IMR-90 (cell line): ENCODE measurements around the gene AXIN1. TPM values are rescaled to one million over a fixed set of nuclear protein-coding genes. Genes with fewer than 3 reads are reported as not detected.

Experiments used
- ATAC-seq: fragments of 200-7000 bp; cut with Tn5 transposase; 2 replicates; pipeline ENCODE4 v1.9.1; 2020; ENCODE audit warnings: low read depth, mild to moderate bottlenecking, moderate library complexity
- BruUV-seq: library from RNA; stranded (reverse); fragments of 400-500 nt; replicated peaks from 2 replicates; lab custom pipeline; 2021; lab: Mats Ljungman, UMichigan
- CTCF ChIA-PET: fragments of 300-600 bp; formaldehyde crosslinking; extraction: SDS; loops from one replicate; lab custom pipeline; 2021; ENCODE audit warnings: antibody characterized with exemption; lab: Yijun Ruan, JAX
- POLR2A ChIA-PET: fragments of 300-600 bp; sonication (Branson Sonifier 250); formaldehyde crosslinking; loops from one replicate; lab custom pipeline; 2022; ENCODE audit warnings: antibody characterized with exemption; ENCODE audit not compliant: unreplicated experiment; lab: Charles Lee
- DNase-seq: peaks from one replicate; pipeline ENCODE4 v3.0.0; 2013
- H2AFZ ChIP-seq: replicated peaks from 2 replicates; pipeline ENCODE3; 2013; ENCODE audit warnings: low read length, mild to moderate bottlenecking; ENCODE audit not compliant: poor library complexity
- H2AK5ac ChIP-seq: 2 replicates; pipeline ENCODE4 v1.6.1; 2013; ENCODE audit warnings: low read depth, low read length, inconsistent platforms
- H2AK9ac ChIP-seq: replicated peaks from 2 replicates; pipeline ENCODE3; 2013; ENCODE audit warnings: mild to moderate bottlenecking, low read depth, low read length, moderate library complexity; ENCODE audit not compliant: poor library complexity
- H2BK120ac ChIP-seq: 2 replicates; pipeline ENCODE4 v1.6.1; 2013; ENCODE audit warnings: low read depth, low read length, inconsistent platforms
- H2BK15ac ChIP-seq: 3 replicates; pipeline ENCODE4 v1.6.1; 2013; ENCODE audit warnings: low read depth, low read length, inconsistent platforms
- H2BK20ac ChIP-seq: 2 replicates; pipeline ENCODE4 v1.6.1; 2013; ENCODE audit warnings: low read depth, mild to moderate bottlenecking, inconsistent platforms, low read length, moderate library complexity
- H2BK5ac ChIP-seq: 2 replicates; pipeline ENCODE4 v1.6.1; 2013; ENCODE audit warnings: mild to moderate bottlenecking, low read depth, low read length, inconsistent platforms; ENCODE audit not compliant: poor library complexity, severe bottlenecking
- H3K14ac ChIP-seq: replicated peaks from 2 replicates; pipeline ENCODE4 v1.6.1; 2013; ENCODE audit warnings: low read depth, low read length, inconsistent platforms
- H3K18ac ChIP-seq: 2 replicates; pipeline ENCODE4 v1.6.1; 2013; ENCODE audit warnings: low read depth, low read length, control low read depth
- H3K23ac ChIP-seq: 2 replicates; pipeline ENCODE4 v1.6.1; 2013; ENCODE audit warnings: low read depth, low read length, inconsistent platforms
- H3K27ac ChIP-seq: 2 replicates; pipeline ENCODE4 v1.5.1; 2013; ENCODE audit warnings: mild to moderate bottlenecking, control low read depth, low read length; ENCODE audit not compliant: insufficient read depth
- H3K27me3 ChIP-seq: 2 replicates; pipeline ENCODE4 v1.6.1; 2013; ENCODE audit warnings: low read length; ENCODE audit not compliant: control insufficient read depth, insufficient read depth
- H3K36me3 ChIP-seq: 2 replicates; pipeline ENCODE4 v1.6.1; 2013; ENCODE audit warnings: low read length, mixed read lengths; ENCODE audit not compliant: control insufficient read depth, insufficient read depth
- H3K4ac ChIP-seq: 2 replicates; pipeline ENCODE4 v1.6.1; 2013; ENCODE audit warnings: low read depth, low read length, inconsistent platforms
- H3K4me1 ChIP-seq: 2 replicates; pipeline ENCODE4 v1.6.1; 2013; ENCODE audit warnings: low read length, mixed read lengths; ENCODE audit not compliant: control insufficient read depth, insufficient read depth
- H3K4me2 ChIP-seq: 2 replicates; pipeline ENCODE4 v1.6.1; 2013; ENCODE audit warnings: low read depth, mild to moderate bottlenecking, control low read depth, low read length, moderate library complexity
- H3K4me3 ChIP-seq: 2 replicates; pipeline ENCODE4 v1.5.1; 2013; ENCODE audit warnings: low read depth, mild to moderate bottlenecking, control low read depth, low read length, moderate library complexity; ENCODE audit not compliant: insufficient read depth
- H3K56ac ChIP-seq: 2 replicates; pipeline ENCODE4 v1.6.1; 2013; ENCODE audit warnings: low read length, inconsistent platforms; ENCODE audit not compliant: insufficient read depth; ENCODE audit errors: extremely low read depth
- H3K79me1 ChIP-seq, 2 experiments: 2 replicates each; pipeline ENCODE4 v1.6.1; 2013; ENCODE audit warnings: low read length in 2 of 2, inconsistent platforms in 1 of 2, low read depth in 1 of 2
- H3K9ac ChIP-seq: 2 replicates; pipeline ENCODE4 v1.6.1; 2013; ENCODE audit warnings: low read depth, low read length, control low read depth
- H3K9me1 ChIP-seq: 2 replicates; pipeline ENCODE4 v1.6.1; 2013; ENCODE audit warnings: low read length, inconsistent platforms; ENCODE audit not compliant: insufficient read depth
- H3K9me3 ChIP-seq: 2 replicates; pipeline ENCODE4 v1.6.1; 2013; ENCODE audit warnings: low read length; ENCODE audit not compliant: control insufficient read depth, insufficient read depth
- H4K20me1 ChIP-seq: 2 replicates; pipeline ENCODE4 v1.6.1; 2013; ENCODE audit warnings: low read length, inconsistent platforms; ENCODE audit not compliant: insufficient read depth
- H4K5ac ChIP-seq: 2 replicates; pipeline ENCODE4 v1.6.1; 2013; ENCODE audit warnings: mild to moderate bottlenecking, low read depth, low read length, control low read depth
- H4K8ac ChIP-seq, 2 experiments: 2 replicates each; pipeline ENCODE4 v1.6.1; 2013; ENCODE audit warnings: low read depth in 2 of 2, low read length in 2 of 2, control low read depth in 1 of 2, inconsistent platforms in 1 of 2
- H4K91ac ChIP-seq: 2 replicates; pipeline ENCODE4 v1.6.1; 2013; ENCODE audit warnings: low read depth, low read length, inconsistent platforms; ENCODE audit not compliant: insufficient read depth
- BHLHE40 ChIP-seq: fragments of 150-350 bp; IDR thresholded peaks from 2 replicates; pipeline ENCODE4 v1.6.1; 2016; ENCODE audit warnings: mild to moderate bottlenecking, low read depth, low read length
- CEBPB ChIP-seq: IDR thresholded peaks from 2 replicates; pipeline ENCODE4 v1.6.1; 2012; ENCODE audit warnings: low read depth, low read length, improper control_type of control experiment
- CHD1 ChIP-seq: IDR thresholded peaks from 2 replicates; pipeline ENCODE4 v1.6.1; 2012; ENCODE audit warnings: low read depth, low read length, improper control_type of control experiment
- FOS ChIP-seq: fragments of 150-350 bp; IDR thresholded peaks from 2 replicates; pipeline ENCODE4 v1.6.1; 2016; ENCODE audit warnings: low read depth, low read length
- MAFK ChIP-seq: IDR thresholded peaks from 2 replicates; pipeline ENCODE4 v1.6.1; 2012; ENCODE audit warnings: low read depth, low read length, improper control_type of control experiment
- MAZ ChIP-seq: IDR thresholded peaks from 2 replicates; pipeline ENCODE4 v1.6.1; 2012; ENCODE audit warnings: low read depth, mild to moderate bottlenecking, low read length, improper control_type of control experiment, moderate library complexity, borderline replicate concordance
- MXI1 ChIP-seq: IDR thresholded peaks from 2 replicates; pipeline ENCODE4 v1.6.1; 2012; ENCODE audit warnings: low read depth, mild to moderate bottlenecking, low read length, moderate library complexity, borderline replicate concordance
- NFE2L2 ChIP-seq: fragments of 150-350 bp; IDR thresholded peaks from 2 replicates; pipeline ENCODE4 v1.6.1; 2016; ENCODE audit warnings: low read depth, mild to moderate bottlenecking, low read length
- POLR2A ChIP-seq: IDR thresholded peaks from 2 replicates; pipeline ENCODE4 v1.6.1; 2012; ENCODE audit warnings: mild to moderate bottlenecking, low read depth, low read length
- RAD21 ChIP-seq: IDR thresholded peaks from 2 replicates; pipeline ENCODE4 v1.6.1; 2012; ENCODE audit warnings: low read length, improper control_type of control experiment
- RCOR1 ChIP-seq: IDR thresholded peaks from 2 replicates; pipeline ENCODE4 v1.6.1; 2012; ENCODE audit warnings: mild to moderate bottlenecking, low read length, improper control_type of control experiment; ENCODE audit not compliant: insufficient replicate concordance
- RFX5 ChIP-seq: IDR thresholded peaks from 2 replicates; pipeline ENCODE4 v1.8.0; 2012; ENCODE audit warnings: low read depth, mild to moderate bottlenecking, low read length, moderate library complexity
- SMC3 ChIP-seq: fragments of 150-350 bp; IDR thresholded peaks from 2 replicates; pipeline ENCODE4 v1.6.1; 2016; ENCODE audit warnings: low read depth, mild to moderate bottlenecking, antibody characterized with exemption, low read length, moderate library complexity
- WGBS, 2 experiments: methylation state at CpG; one replicate each; pipeline versions ENCODE4 v1.1.5 to v1.1.7; 2013; ENCODE audit warnings: missing lambda C conversion rate in 2 of 2; ENCODE audit not compliant: insufficient read length in 1 of 2; ENCODE audit errors: extremely low coverage in 2 of 2; 5-methylcytosine and 5-hydroxymethylcytosine counted together
- dilution Hi-C: fragments of 300-500 bp; cut with HindIII; formaldehyde crosslinking; loops from one replicate; pipeline ENCODE4 v1.14.3; 2018; ENCODE audit warnings: low sequenced_read_pairs; ENCODE audit not compliant: unreplicated experiment
- in situ Hi-C: fragments of 300-500 bp; cut with MboI; formaldehyde crosslinking; loops from 3 replicates; pipeline ENCODE4 v1.14.3; 2019; ENCODE audit warnings: low sequenced_read_pairs, inconsistent platforms, mixed read lengths
- intact Hi-C: fragments of 100-400 bp; cut with micrococcal nuclease; formaldehyde crosslinking; loops from 2 replicates; pipeline ENCODE4 v1.10.0; 2022
- polyA plus RNA-seq, 3 experiments: library from polyadenylated mRNA; depleted of rRNA; stranded (reverse); fragments of >200 nt; gene quantifications; 2 replicates each; pipeline ENCODE4 v1.2.3, GENCODE V29; 2012; ENCODE audit warnings: low replicate concordance in 1 of 3
- total RNA-seq: library from RNA; depleted of rRNA; stranded (reverse); fragments of >200 nt; gene quantifications from 2 replicates; pipeline ENCODE4 v1.2.3, GENCODE V29; 2012
- TF ChIP-seq, protein P1 (sequence below): conservative IDR thresholded peaks from 2 replicates; pipeline ENCODE4 v1.5.1; 2012; ENCODE audit warnings: mild to moderate bottlenecking, low read depth, low read length, improper control_type of control experiment
- TF ChIP-seq, protein P2 (sequence below): fragments of 150-350 bp; IDR thresholded peaks from 2 replicates; pipeline ENCODE4 v1.6.1; 2016; ENCODE audit warnings: low read depth, mild to moderate bottlenecking, low read length, moderate library complexity, borderline replicate concordance
- TF ChIP-seq, protein P3 (sequence below): fragments of 150-350 bp; IDR thresholded peaks from 2 replicates; pipeline ENCODE4 v1.6.1; 2017; ENCODE audit warnings: mild to moderate bottlenecking, antibody characterized with exemption, low read length, low read depth

AXIN1 gene
- total and polyA plus RNA-seq, 2 of the 4 experiments (the other 2 are of a cell fraction) = 10.9 to 14.2 TPM

DNA sequence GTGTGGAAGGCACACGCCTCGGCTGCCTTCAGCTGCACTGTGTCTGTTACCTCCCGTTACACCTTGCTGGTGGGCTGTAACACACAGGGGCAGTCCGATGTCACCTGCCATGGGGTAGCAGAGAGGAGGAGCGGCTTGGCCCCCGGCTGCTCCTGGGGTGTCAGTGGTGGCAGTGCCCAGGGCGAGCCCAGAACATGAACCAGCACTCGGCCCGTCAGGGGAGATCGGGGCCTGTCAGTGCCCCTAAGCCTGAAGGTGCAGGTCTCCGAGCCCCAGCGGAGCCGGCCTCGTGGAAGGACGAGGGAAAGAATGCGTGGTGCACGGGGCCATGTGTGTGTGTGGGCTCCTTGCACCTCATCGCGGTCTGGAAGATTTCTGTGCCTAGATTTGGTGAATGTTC lies 92.2 kb downstream of the AXIN1 start:
- peaks cover 43% of the 10 kb centered on the region for H3K36me3 ChIP-seq
- H3K4ac ChIP-seq = no peak overlapping the region
- dilution Hi-C loops = no loop called here
- H3K9me3 ChIP-seq = no peaks in the 10 kb centered on the region
- no peak overlapping the region for H4K8ac ChIP-seq
- intact Hi-C loops = no loop called here
- H3K56ac ChIP-seq = no peak overlapping the region
- no peaks in the 10 kb centered on the region for H3K27me3 ChIP-seq
- H3K14ac ChIP-seq = no peak overlapping the region
- H2BK20ac ChIP-seq = no peak overlapping the region
- no peak for TF ChIP-seq RCOR1
- TF ChIP-seq BHLHE40 = no peak
- no peak for TF ChIP-seq MAZ
- no peak for TF ChIP-seq RFX5
- TF ChIP-seq RAD21 = no peak
- no peak for TF ChIP-seq NFE2L2
- TF ChIP-seq MAFK = no peak
- TF ChIP-seq FOS = no peak
- TF ChIP-seq POLR2A = no peak
- no peak for TF ChIP-seq CEBPB
- TF ChIP-seq, protein P1, sequence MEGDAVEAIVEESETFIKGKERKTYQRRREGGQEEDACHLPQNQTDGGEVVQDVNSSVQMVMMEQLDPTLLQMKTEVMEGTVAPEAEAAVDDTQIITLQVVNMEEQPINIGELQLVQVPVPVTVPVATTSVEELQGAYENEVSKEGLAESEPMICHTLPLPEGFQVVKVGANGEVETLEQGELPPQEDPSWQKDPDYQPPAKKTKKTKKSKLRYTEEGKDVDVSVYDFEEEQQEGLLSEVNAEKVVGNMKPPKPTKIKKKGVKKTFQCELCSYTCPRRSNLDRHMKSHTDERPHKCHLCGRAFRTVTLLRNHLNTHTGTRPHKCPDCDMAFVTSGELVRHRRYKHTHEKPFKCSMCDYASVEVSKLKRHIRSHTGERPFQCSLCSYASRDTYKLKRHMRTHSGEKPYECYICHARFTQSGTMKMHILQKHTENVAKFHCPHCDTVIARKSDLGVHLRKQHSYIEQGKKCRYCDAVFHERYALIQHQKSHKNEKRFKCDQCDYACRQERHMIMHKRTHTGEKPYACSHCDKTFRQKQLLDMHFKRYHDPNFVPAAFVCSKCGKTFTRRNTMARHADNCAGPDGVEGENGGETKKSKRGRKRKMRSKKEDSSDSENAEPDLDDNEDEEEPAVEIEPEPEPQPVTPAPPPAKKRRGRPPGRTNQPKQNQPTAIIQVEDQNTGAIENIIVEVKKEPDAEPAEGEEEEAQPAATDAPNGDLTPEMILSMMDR = no peak
- TF ChIP-seq, protein P2, sequence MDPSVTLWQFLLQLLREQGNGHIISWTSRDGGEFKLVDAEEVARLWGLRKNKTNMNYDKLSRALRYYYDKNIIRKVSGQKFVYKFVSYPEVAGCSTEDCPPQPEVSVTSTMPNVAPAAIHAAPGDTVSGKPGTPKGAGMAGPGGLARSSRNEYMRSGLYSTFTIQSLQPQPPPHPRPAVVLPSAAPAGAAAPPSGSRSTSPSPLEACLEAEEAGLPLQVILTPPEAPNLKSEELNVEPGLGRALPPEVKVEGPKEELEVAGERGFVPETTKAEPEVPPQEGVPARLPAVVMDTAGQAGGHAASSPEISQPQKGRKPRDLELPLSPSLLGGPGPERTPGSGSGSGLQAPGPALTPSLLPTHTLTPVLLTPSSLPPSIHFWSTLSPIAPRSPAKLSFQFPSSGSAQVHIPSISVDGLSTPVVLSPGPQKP = no peak
- TF ChIP-seq CHD1 = no peak
- TF ChIP-seq MXI1 = no peak
- TF ChIP-seq SMC3 = no peak
- TF ChIP-seq, protein P3, sequence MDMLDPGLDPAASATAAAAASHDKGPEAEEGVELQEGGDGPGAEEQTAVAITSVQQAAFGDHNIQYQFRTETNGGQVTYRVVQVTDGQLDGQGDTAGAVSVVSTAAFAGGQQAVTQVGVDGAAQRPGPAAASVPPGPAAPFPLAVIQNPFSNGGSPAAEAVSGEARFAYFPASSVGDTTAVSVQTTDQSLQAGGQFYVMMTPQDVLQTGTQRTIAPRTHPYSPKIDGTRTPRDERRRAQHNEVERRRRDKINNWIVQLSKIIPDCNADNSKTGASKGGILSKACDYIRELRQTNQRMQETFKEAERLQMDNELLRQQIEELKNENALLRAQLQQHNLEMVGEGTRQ = no peak
- in situ Hi-C loops = no loop called here
- H2AFZ ChIP-seq = no peak overlapping the region
- no peaks in the 10 kb centered on the region for H3K4me1 ChIP-seq
- no peaks in the 10 kb centered on the region for H4K20me1 ChIP-seq
- no peak overlapping the region for H4K5ac ChIP-seq
- peak overlapping the region; percentile 55 for H2AK9ac ChIP-seq
- H3K9me1 ChIP-seq = no peaks in the 10 kb centered on the region
- no peaks in the 10 kb centered on the region for H3K79me1 ChIP-seq
- H3K18ac ChIP-seq = no peak overlapping the region
- WGBS, 2 experiments = no CpG with 5 or more reads among the region's 19 CpGs
- no peak overlapping the region for H2BK5ac ChIP-seq
- H2BK15ac ChIP-seq = no peak overlapping the region
- POLR2A ChIA-PET = no interaction called here
- no peak overlapping the region for H3K4me3 ChIP-seq
- no peak overlapping the region for H3K9ac ChIP-seq
- no peak overlapping the region for H3K4me2 ChIP-seq
- no peak overlapping the region for H4K91ac ChIP-seq
- no peak overlapping the region for H2BK120ac ChIP-seq
- no TSS peak for BruUV-seq
- DNase-seq (no peak), ATAC-seq (no peak)
- H3K23ac ChIP-seq = no peak overlapping the region
- CTCF ChIA-PET = no interaction called here
- H2AK5ac ChIP-seq = no peak overlapping the region
- no peak overlapping the region for H3K27ac ChIP-seq
